Sciatic nerve (tissue), 2 donors: ENCODE results near the gene AP3S1. TPM values are rescaled to one million over a fixed set of nuclear protein-coding genes. Genes with fewer than 3 reads are reported as not detected.
"Not testable (repeated sequence)": the region's sequence is repeated elsewhere in the genome, so short reads cannot be mapped to it uniquely, and the experiment has no call there.

Source experiments
- ATAC-seq: fragments of 200-7000 bp; cut with Tn5 transposase; one replicate; pipeline ENCODE4 v1.9.1; 2020; ENCODE audit warnings: mild to moderate bottlenecking, moderate library complexity
- DNase-seq: peaks from one replicate; pipeline ENCODE4 v3.0.0-alpha.2; 2020; ENCODE audit warnings: low spot score
- intact Hi-C: fragments of 100-400 bp; cut with DNase I; formaldehyde crosslinking; loops from one replicate; pipeline ENCODE4 v1.14.2; 2022
- total RNA-seq: library from RNA; stranded (reverse); fragmentation: NEBNext Ultra II Directional; extraction: Animal tissue kit (Norgen Biotek cat#: 25700); gene quantifications from one replicate; pipeline ENCODE4 v1.2.1, GENCODE V29; 2021
- donor health status: DM: no; HTN: no; CAD: no.
- donor health status: DM: no; HTN: no; CAD: no.

The AP3S1 gene
- total RNA-seq, 1 donor from 2014 or later: 106 TPM

DNA sequence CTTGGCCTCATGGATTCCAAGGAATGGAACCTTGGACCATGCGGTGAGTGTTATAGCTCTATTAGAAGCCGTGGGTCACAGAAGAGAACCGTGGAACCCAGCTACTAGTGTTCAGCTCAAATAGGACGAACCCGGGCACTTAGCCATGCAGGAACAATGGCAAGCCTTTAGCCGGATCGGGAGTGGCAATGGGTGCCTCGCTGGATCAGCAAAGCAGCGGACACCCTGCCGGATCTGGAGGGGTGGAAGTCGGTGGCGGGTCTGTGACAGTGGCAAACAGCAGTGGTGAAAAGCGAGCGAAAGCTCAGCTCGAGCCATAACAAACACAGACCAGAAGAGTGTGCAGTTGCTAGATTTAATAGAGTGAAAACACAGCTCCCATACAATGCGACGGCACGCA lies 22.9 kb upstream of the AP3S1 start:
- DNase-seq (no peak), ATAC-seq (no peak)
- intact Hi-C loops: no loop called here

DNA sequence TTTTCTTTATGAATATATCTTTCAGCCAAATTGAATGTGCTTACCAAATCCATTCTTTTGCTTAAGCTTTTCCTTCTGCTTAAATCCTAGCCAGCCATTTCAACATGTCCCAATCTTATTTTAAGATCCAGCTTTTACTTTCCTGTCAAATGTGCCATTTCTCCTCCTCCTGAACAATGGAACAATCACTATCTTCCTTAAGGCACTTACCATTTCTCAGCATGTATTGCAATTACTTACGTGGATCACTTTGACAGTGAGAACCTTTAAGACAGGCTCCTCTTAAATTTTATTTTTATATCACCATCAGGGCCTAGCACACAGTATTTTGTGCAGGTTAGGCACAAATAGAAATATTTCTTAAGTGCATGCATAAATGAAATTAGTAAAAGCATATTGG lies 20.9 kb upstream of the AP3S1 start:
- intact Hi-C loops: no loop called here
- no peak for ATAC-seq
- no peak for DNase-seq

DNA sequence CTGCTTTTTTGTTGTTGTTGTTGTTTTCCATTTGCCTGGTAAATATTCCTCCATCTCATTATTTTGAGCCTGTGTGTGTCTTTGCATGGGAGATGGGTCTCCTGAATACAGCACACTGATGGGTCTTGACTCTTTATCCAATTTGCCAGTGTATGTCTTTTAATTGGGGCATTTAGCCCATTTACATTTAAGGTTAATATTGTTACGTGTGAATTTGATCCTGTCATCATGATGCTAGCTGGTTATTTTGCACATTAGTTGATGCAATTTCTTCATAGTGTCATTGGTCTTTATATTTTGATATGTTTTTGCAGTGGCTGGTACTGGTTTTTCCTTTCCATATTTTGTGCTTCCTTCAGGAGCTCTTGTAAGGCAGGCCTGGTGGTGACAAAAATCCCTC lies 16.8 kb upstream of the AP3S1 start:
- intact Hi-C loops, ATAC-seq, DNase-seq: not testable (repeated sequence)

GRCh38 chr5:115825948-115826347 lies 15.8 kb upstream of the AP3S1 start:
- intact Hi-C loops: no loop called here
- ATAC-seq (no peak), DNase-seq (no peak)

DNA sequence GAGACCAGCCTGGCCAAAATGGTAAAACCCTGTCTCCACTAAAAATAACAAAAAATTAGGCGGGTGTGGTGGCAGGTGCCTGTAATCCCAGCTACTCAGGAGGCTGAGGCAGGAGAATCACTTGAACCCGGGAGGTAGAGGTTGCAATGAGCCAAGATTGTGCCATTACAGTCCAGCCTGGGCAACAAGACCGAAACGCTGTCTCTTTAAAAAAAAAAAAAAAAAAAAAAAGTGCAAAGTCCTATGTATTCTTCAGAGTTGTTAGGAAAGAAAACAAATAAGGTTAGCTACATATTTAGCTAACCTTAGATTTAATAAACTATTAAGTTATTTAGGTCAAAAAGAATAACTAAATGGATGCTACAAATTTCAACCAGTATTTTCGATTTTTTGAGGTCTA lies 11.8 kb upstream of the AP3S1 start:
- intact Hi-C loops: no loop called here
- no peak for ATAC-seq

GRCh38 chr5:115831163-115831768 lies 10.5 kb upstream of the AP3S1 start:
- peak; percentile 75 for ATAC-seq
- no peak for DNase-seq
- intact Hi-C loops: no loop called here

More for the DNA sequence above, 11.8 kb upstream of the AP3S1 start:
- DNase-seq: no peak

GRCh38 chr5:115835481-115835880 lies 6.3 kb upstream of the AP3S1 start:
- intact Hi-C loops: loop anchor here (5.0 kb wide), 1 partner anchor 203 kb away; no protein-coding TSS in a partner anchor
- ATAC-seq (no peak), DNase-seq (no peak)

DNA sequence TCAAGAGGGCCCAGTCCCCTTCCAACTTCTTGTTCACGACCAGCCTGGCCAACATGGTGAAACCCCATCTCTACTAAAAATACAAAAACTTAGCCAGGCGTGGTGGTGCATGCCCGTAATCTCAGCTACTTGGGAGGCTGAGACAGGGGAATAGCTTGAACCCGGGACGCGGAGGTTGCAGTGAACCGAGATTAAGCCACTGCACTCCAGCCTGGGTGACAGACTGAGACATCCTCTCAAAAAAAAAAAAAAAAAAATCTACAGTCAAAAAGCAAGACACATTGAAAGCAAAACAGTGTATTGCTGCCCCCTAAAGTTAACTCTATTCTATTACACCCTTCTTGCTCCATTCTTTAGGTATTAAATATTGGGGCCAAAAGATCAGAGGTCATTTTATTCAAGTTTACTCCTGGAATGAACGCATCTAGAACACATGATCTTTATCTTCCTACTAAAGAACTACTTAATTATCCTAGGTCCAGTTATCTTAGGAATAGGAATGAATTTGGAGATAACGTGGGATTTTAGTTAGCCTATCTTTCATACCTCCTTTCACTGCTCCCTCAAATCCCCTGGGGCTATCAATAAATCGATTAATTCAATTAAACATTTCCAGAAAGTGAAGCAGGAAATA lies 2.7 kb upstream of the AP3S1 start:
- intact Hi-C loops: loop anchor here (5.0 kb wide), 1 partner anchor 207 kb away; no protein-coding TSS in a partner anchor
- ATAC-seq: no peak
- DNase-seq: no peak

DNA sequence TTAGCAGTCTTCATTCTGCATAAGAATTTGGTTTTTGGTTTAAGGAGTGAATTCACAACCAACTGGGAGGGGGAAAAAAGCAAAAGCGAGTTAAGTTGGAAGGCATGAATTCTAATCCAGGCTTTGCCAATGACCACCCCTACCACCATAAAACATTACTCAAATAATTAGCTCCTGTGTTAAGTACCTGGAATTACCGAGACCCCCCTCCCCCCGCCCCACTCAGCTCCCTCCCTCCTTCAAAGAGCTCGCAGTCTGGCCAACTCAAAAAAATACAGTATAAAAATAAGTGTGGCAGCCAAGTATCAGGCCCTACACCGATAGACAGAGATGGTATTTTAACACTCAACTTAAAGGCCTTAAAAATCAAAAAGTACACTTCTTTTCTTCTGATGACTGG lies 862 bp upstream of the AP3S1 start:
- ATAC-seq (no peak), DNase-seq (no peak)
- intact Hi-C loops: no loop called here

DNA sequence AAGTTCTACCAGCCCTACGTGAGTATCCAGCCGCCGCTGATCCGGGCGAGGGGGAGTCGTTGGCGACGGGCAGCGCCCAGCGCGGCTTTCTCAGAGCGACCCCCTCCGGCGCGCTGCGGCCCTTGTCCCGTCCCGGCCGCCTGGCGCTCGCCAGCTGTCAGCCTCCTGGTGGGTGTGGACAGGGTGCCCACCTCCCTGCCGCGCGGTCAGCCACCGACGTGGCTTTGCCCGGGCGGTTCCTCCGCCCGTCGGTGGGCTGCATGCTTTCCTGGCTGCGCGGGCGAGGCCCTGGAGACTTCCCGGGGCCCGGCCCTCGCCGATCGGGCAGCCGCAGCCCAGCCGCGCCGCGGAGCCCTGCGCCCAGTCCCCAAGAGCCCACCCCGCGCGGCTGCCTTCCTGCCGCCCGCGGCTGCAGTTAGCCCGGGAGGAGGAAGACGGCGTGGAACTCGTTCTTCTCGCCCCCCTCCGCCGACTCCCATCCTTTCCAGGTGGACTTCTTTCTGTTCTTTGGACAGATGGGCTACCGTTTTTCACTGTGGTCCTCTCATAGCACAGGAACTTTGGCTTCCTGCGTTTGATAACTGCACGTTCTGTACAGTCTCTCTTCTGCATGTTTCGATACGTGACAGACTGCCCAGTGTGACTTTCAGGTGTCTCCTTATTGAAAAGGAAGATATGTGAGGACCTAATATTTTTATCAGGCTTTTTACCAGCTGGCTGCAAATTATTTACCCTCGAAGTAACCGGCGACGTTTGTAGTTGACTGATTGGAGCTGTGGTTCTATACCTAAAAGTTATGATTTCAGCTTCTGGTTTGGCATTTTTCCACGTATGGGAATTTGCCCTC lies 577 bp downstream of the AP3S1 start:
- DNase-seq (peak; percentile 62), ATAC-seq (peak; percentile 47)
- intact Hi-C loops: no loop called here

- DNase-seq: no peak
- no peak for ATAC-seq
- intact Hi-C loops: no loop called here
Measured at GRCh38 chr5:115842952-115843351, 1.2 kb downstream of the AP3S1 start.

- ATAC-seq: no peak
- no peak for DNase-seq
- intact Hi-C loops: no loop called here
Measured at GRCh38 chr5:115843444-115844130, 1.9 kb downstream of the AP3S1 start.

GRCh38 chr5:115844321-115844817 lies 2.6 kb downstream of the AP3S1 start:
- intact Hi-C loops: no loop called here
- DNase-seq (no peak), ATAC-seq (no peak)

- ATAC-seq (no peak), DNase-seq (no peak)
- intact Hi-C loops: no loop called here
Measured at GRCh38 chr5:115847290-115847689, 5.6 kb downstream of the AP3S1 start.

- intact Hi-C loops: no loop called here
- no peak for ATAC-seq
Measured at GRCh38 chr5:115849258-115849798, 7.6 kb downstream of the AP3S1 start.

GRCh38 chr5:115850744-115851416 lies 9.1 kb downstream of the AP3S1 start:
- ATAC-seq (peak; percentile 56), DNase-seq (no peak)
- intact Hi-C loops: no loop called here

More at GRCh38 chr5:115849258-115849798, 7.6 kb downstream of the AP3S1 start:
- no peak for DNase-seq

GRCh38 chr5:115854139-115854538 lies 12.4 kb downstream of the AP3S1 start:
- no peak for DNase-seq
- intact Hi-C loops: no loop called here
- ATAC-seq: no peak

DNA sequence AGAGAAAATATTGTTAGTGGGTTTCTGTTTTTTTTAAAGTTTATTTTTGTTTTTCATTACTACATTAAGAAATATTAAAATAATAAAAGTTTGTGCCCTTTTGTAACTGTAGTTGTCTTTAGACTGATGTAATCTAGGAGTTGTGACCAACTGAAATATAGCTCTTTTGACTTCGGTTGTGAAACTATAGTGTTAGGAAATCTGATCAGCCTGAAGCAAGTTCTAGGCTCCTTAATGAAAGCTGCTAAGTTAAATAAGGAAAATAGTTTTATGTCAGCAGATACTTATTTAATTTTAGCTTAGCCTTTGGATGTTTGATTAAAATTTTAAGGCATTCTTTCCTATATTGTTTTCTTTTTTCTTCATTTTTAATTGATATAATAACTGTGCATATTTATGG lies 14.2 kb downstream of the AP3S1 start:
- intact Hi-C loops: no loop called here
- ATAC-seq (peak; percentile 65), DNase-seq (no peak)
